Mesothelial cell of epicardium (in vitro differentiated cells): ENCODE results near the gene SERAC1. TPM values are rescaled to one million over a fixed set of nuclear protein-coding genes. Genes with fewer than 3 reads are reported as not detected.

Experiments
- DNase-seq, 2 experiments: peaks; one replicate each; pipeline ENCODE4 v3.0.0; 2021; ENCODE audit warnings: low spot score in 2 of 2; ENCODE audit not compliant: unreplicated experiment in 2 of 2
- H3K27ac Mint-ChIP-seq: 2 replicates; pipeline ENCODE4 v1.8.0; 2021; ENCODE audit warnings: mixed read lengths
- H3K27me3 Mint-ChIP-seq: 2 replicates; pipeline ENCODE4 v1.8.0; 2021; ENCODE audit warnings: low read depth, mixed read lengths
- H3K36me3 Mint-ChIP-seq: 2 replicates; pipeline ENCODE4 v1.8.0; 2021; ENCODE audit warnings: mixed read lengths
- H3K4me1 Mint-ChIP-seq: 2 replicates; pipeline ENCODE4 v1.8.0; 2021; ENCODE audit warnings: mixed read lengths
- H3K4me3 Mint-ChIP-seq: 2 replicates; pipeline ENCODE4 v1.8.0; 2021; ENCODE audit warnings: mild to moderate bottlenecking, moderate library complexity, mixed read lengths
- H3K9me3 Mint-ChIP-seq: 2 replicates; pipeline ENCODE4 v1.8.0; 2021; ENCODE audit warnings: mixed read lengths
- total RNA-seq: library from RNA; stranded (reverse); gene quantifications from 3 replicates; pipeline ENCODE4 v1.2.1, GENCODE V29; 2021
- TF ChIP-seq, protein P1 (sequence below): fragments of 200-600 bp; sonication (generic); IDR thresholded peaks from one replicate; pipeline ENCODE4 v1.5.0; 2021; ENCODE audit warnings: antibody characterized with exemption; ENCODE audit not compliant: unreplicated experiment

The SERAC1 gene
- total RNA-seq, 1 donor from 2014 or later = 9.8 TPM

- DNase-seq = no peak
- H3K27me3 Mint-ChIP-seq = no peaks in the 10 kb centered on the region
- peaks cover 32% of the 10 kb centered on the region for H3K36me3 Mint-ChIP-seq
- H3K27ac Mint-ChIP-seq = no peak overlapping the region
- TF ChIP-seq, protein P1, sequence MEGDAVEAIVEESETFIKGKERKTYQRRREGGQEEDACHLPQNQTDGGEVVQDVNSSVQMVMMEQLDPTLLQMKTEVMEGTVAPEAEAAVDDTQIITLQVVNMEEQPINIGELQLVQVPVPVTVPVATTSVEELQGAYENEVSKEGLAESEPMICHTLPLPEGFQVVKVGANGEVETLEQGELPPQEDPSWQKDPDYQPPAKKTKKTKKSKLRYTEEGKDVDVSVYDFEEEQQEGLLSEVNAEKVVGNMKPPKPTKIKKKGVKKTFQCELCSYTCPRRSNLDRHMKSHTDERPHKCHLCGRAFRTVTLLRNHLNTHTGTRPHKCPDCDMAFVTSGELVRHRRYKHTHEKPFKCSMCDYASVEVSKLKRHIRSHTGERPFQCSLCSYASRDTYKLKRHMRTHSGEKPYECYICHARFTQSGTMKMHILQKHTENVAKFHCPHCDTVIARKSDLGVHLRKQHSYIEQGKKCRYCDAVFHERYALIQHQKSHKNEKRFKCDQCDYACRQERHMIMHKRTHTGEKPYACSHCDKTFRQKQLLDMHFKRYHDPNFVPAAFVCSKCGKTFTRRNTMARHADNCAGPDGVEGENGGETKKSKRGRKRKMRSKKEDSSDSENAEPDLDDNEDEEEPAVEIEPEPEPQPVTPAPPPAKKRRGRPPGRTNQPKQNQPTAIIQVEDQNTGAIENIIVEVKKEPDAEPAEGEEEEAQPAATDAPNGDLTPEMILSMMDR = no peak
- peaks cover 5% of the 10 kb centered on the region for H3K9me3 Mint-ChIP-seq
- no peak overlapping the region for H3K4me3 Mint-ChIP-seq
- H3K4me1 Mint-ChIP-seq = no peaks in the 10 kb centered on the region
Measured at GRCh38 chr6:158113802-158114201, 54.3 kb downstream of the SERAC1 start.

GRCh38 chr6:158111987-158112386 is 56.1 kb downstream of the SERAC1 start:
- H3K4me1 Mint-ChIP-seq = no peaks in the 10 kb centered on the region
- H3K9me3 Mint-ChIP-seq = peaks cover 5% of the 10 kb centered on the region
- no peak overlapping the region for H3K4me3 Mint-ChIP-seq
- TF ChIP-seq, protein P1 = no peak
- no peak for DNase-seq
- no peaks in the 10 kb centered on the region for H3K27me3 Mint-ChIP-seq
- H3K36me3 Mint-ChIP-seq = peaks cover 29% of the 10 kb centered on the region
- H3K27ac Mint-ChIP-seq = no peak overlapping the region

DNA sequence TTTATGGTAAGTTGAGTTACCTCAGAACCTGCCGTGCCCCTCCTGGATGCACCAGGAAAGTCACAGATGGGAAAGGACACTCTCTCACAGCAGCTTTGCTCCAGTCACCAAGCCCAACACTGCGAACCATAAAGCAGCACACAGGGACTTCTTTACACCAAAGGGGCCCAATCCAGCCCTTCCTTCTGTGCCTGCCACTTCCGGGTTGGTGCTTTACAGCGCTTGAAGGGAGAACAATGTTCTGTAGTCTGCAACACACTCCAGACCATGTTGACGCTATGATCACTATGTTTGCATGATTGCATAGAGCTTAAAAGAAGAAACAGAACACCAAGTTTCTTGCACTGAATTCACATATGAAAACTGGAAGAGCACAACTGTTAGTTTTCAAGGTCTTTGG is 57.1 kb downstream of the SERAC1 start:
- no peak overlapping the region for H3K4me3 Mint-ChIP-seq
- no peaks in the 10 kb centered on the region for H3K27me3 Mint-ChIP-seq
- H3K36me3 Mint-ChIP-seq = peaks cover 29% of the 10 kb centered on the region
- peaks cover 5% of the 10 kb centered on the region for H3K9me3 Mint-ChIP-seq
- TF ChIP-seq, protein P1 = no peak
- no peak for DNase-seq
- no peaks in the 10 kb centered on the region for H3K4me1 Mint-ChIP-seq
- no peak overlapping the region for H3K27ac Mint-ChIP-seq

DNA sequence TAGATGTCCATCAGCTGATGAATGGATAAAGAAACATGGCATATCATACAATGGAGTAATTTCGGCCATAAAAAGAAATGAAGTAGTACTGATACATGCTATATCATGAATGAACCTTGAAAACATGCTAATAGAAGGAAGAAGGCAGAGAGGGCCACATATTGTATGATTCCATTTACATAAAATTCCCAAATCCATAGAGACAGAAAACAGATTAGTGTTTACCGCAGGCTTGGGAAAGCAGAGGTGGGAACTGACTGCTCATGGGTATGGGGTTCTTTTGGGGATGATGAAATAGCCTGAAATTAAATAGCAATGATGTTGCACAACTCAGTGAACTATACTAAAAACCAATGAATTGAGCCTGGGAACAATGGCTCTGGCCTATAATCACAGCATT is 58.3 kb downstream of the SERAC1 start:
- no peaks in the 10 kb centered on the region for H3K27me3 Mint-ChIP-seq
- TF ChIP-seq, protein P1 = no peak
- H3K4me3 Mint-ChIP-seq = no peak overlapping the region
- H3K9me3 Mint-ChIP-seq = peaks cover 11% of the 10 kb centered on the region
- H3K4me1 Mint-ChIP-seq = no peaks in the 10 kb centered on the region
- H3K27ac Mint-ChIP-seq = no peak overlapping the region
- DNase-seq = no peak
- H3K36me3 Mint-ChIP-seq = peaks cover 33% of the 10 kb centered on the region

GRCh38 chr6:158104696-158105095 is 63.4 kb downstream of the SERAC1 start:
- Mint-ChIP-seq H3K9me3 (peaks cover 14% of the 10 kb centered on the region), H3K36me3 (peaks cover 27% of the 10 kb centered on the region), H3K4me3 (no peak overlapping the region), H3K4me1 (no peaks in the 10 kb centered on the region), H3K27ac (no peak overlapping the region), H3K27me3 (no peaks in the 10 kb centered on the region)
- TF ChIP-seq, protein P1 = no peak
- no peak for DNase-seq

DNA sequence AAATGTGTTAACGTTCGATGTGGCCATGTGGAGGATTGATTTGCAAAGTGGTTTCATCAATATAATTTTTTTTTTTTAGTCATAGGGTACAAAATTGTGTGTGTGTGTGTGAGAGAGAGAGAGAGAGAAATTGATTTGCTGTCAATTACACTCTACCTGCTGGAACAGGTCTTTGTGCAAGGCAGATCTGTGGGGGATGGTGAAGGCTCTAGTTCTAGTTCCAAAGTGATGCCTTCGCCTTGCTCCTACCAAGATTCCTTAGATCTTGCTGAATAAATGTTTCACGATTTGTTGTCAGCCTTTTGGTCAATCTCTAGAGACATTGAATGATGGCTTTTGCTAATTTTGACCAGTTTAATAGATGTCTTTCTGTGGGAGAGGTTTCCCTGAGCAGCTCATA is 64.8 kb downstream of the SERAC1 start:
- Mint-ChIP-seq H3K27me3 (no peaks in the 10 kb centered on the region), H3K4me3 (no peak overlapping the region), H3K36me3 (peaks cover 20% of the 10 kb centered on the region)

More for the DNA sequence above, 64.8 kb downstream of the SERAC1 start:
- TF ChIP-seq, protein P1 = no peak
- DNase-seq = no peak
- H3K9me3 Mint-ChIP-seq = peaks cover 9% of the 10 kb centered on the region
- H3K4me1 Mint-ChIP-seq = no peaks in the 10 kb centered on the region
- H3K27ac Mint-ChIP-seq = no peak overlapping the region
